ENCODE results near the gene BTBD8. TPM values are rescaled to one million over a fixed set of nuclear protein-coding genes. Genes with fewer than 3 reads are reported as not detected.

The BTBD8 gene
- total RNA-seq, 1 donor from 2014 or later = 14.3 TPM

DNA sequence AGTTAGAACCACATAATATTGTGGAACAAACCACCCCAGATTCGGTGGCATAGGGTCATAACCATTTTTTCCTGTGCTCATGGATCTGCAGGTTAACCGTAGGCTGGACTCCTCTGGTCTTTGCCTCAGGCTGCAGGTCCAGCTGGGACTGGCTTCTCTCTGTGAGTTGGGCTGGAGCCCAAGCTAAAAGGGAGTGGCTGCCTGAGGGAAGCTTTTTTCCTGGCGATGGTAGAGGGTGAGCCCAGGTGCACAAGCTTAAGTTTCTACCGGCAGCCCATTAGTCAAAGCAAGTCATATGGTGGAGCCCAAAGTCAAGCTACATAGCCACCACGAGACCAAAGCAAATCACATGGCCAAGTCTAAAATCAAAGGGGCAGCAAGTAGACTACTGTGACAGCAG is 36.5 kb upstream of the BTBD8 start:
- Histone ChIP-seq H3K79me2 (ENCODE audit: low read depth) (no peaks in the 10 kb centered on the region), H3K9ac (no peak overlapping the region), H2AFZ (replicated peaks) (no peak overlapping the region), H3K4me1 (no peaks in the 10 kb centered on the region), H3F3A (ENCODE audit: low read depth) (no peaks in the 10 kb centered on the region), H3K4me3 (no peak overlapping the region), H3K4me2 (no peak overlapping the region), H3K27ac (no peak overlapping the region), H3K36me3 (no peaks in the 10 kb centered on the region), H4K20me1 (ENCODE audit: low read depth) (no peaks in the 10 kb centered on the region), H3K9me3 (ENCODE audit: low read depth) (no peaks in the 10 kb centered on the region), H3K27me3 (no peaks in the 10 kb centered on the region)
- Mint-ChIP-seq H3K27me3 (ENCODE audit: insufficient read depth, low read depth) (no peaks in the 10 kb centered on the region), H3K9me3 (no peaks in the 10 kb centered on the region), H3K36me3 (no peaks in the 10 kb centered on the region), H3K4me3 (no peak overlapping the region), H3K27ac (no peak overlapping the region), H3K4me1 (no peaks in the 10 kb centered on the region)
- peak; percentile 3 for DNase-seq (ENCODE audit: low spot score)
- TF ChIP-seq EZH2phosphoT487 (IDR thresholded peaks at IDR 0.05) = no peak

GRCh38 chr1:92045766-92046495 is 34.2 kb upstream of the BTBD8 start:
- TF ChIP-seq, protein P1, sequence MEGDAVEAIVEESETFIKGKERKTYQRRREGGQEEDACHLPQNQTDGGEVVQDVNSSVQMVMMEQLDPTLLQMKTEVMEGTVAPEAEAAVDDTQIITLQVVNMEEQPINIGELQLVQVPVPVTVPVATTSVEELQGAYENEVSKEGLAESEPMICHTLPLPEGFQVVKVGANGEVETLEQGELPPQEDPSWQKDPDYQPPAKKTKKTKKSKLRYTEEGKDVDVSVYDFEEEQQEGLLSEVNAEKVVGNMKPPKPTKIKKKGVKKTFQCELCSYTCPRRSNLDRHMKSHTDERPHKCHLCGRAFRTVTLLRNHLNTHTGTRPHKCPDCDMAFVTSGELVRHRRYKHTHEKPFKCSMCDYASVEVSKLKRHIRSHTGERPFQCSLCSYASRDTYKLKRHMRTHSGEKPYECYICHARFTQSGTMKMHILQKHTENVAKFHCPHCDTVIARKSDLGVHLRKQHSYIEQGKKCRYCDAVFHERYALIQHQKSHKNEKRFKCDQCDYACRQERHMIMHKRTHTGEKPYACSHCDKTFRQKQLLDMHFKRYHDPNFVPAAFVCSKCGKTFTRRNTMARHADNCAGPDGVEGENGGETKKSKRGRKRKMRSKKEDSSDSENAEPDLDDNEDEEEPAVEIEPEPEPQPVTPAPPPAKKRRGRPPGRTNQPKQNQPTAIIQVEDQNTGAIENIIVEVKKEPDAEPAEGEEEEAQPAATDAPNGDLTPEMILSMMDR (IDR thresholded peaks at IDR 0.05) = no peak
- TF ChIP-seq EZH2phosphoT487 (IDR thresholded peaks at IDR 0.05) (no peak), EZH2 (IDR thresholded peaks at IDR 0.05) (no peak)
- Histone ChIP-seq H4K20me1 (ENCODE audit: low read depth) (no peaks in the 10 kb centered on the region), H3F3A (ENCODE audit: low read depth) (no peaks in the 10 kb centered on the region), H3K4me1 (no peaks in the 10 kb centered on the region), H3K9me3 (ENCODE audit: low read depth) (no peaks in the 10 kb centered on the region), H3K9ac (no peak overlapping the region), H3K4me2 (no peak overlapping the region), H2AFZ (replicated peaks) (no peak overlapping the region), H3K79me2 (ENCODE audit: low read depth) (no peaks in the 10 kb centered on the region), H3K27ac (no peak overlapping the region), H3K4me3 (no peak overlapping the region), H3K27me3 (no peaks in the 10 kb centered on the region), H3K36me3 (no peaks in the 10 kb centered on the region)
- H3K27ac Mint-ChIP-seq = no peak overlapping the region
- H3K9me3 Mint-ChIP-seq = no peaks in the 10 kb centered on the region
- H3K4me3 Mint-ChIP-seq = no peak overlapping the region
- no peak for DNase-seq (ENCODE audit: low spot score)
- no peaks in the 10 kb centered on the region for H3K4me1 Mint-ChIP-seq
- no peaks in the 10 kb centered on the region for H3K27me3 Mint-ChIP-seq (ENCODE audit: insufficient read depth, low read depth)
- H3K36me3 Mint-ChIP-seq = no peaks in the 10 kb centered on the region

DNA sequence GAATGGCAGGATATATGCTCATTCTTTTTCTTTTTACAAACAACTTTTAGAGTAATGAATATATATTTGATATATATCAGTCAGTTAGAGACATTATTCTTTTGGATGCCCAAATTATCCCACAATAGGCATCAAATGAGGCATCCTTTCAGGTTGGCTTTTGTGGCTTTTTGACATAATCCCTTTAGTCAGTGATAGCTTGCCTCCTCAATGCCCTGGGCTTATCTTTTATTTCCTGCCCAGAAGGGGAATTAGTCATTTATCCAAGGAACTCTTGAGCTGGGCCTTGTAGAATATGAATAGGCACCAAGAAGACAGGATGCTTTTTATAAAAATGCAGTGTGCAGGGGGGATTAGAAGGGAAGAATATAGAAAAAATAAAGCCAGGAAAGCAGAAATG is 28.2 kb upstream of the BTBD8 start:
- DNase-seq (ENCODE audit: low spot score) = peak; percentile 49

GRCh38 chr1:92065042-92065441 is 15.1 kb upstream of the BTBD8 start:
- Mint-ChIP-seq H3K9me3 (no peaks in the 10 kb centered on the region), H3K4me3 (no peak overlapping the region), H3K4me1 (no peaks in the 10 kb centered on the region), H3K36me3 (no peaks in the 10 kb centered on the region), H3K27me3 (ENCODE audit: insufficient read depth, low read depth) (no peaks in the 10 kb centered on the region), H3K27ac (no peak overlapping the region)
- TF ChIP-seq EZH2 (IDR thresholded peaks at IDR 0.05) = no peak
- TF ChIP-seq, protein P1 (IDR thresholded peaks at IDR 0.05) = peak; percentile 13
- no peak overlapping the region for H3K9ac ChIP-seq
- H3K36me3 ChIP-seq = no peaks in the 10 kb centered on the region
- no peaks in the 10 kb centered on the region for H3K4me1 ChIP-seq
- no peak overlapping the region for H3K27ac ChIP-seq
- H3K4me2 ChIP-seq = no peak overlapping the region
- H2AFZ ChIP-seq (replicated peaks) = peak overlapping the region; percentile 24
- no peaks in the 10 kb centered on the region for H3K79me2 ChIP-seq (ENCODE audit: low read depth)
- no peaks in the 10 kb centered on the region for H4K20me1 ChIP-seq (ENCODE audit: low read depth)
- no peak overlapping the region for H3K4me3 ChIP-seq
- H3K27me3 ChIP-seq = no peaks in the 10 kb centered on the region
- H3K9me3 ChIP-seq (ENCODE audit: low read depth) = no peaks in the 10 kb centered on the region
- H3F3A ChIP-seq (ENCODE audit: low read depth) = no peaks in the 10 kb centered on the region
- no peak for DNase-seq (ENCODE audit: low spot score)

More for the DNA sequence above, 28.2 kb upstream of the BTBD8 start:
- Histone ChIP-seq H3K79me2 (ENCODE audit: low read depth) (no peaks in the 10 kb centered on the region), H3F3A (ENCODE audit: low read depth) (no peaks in the 10 kb centered on the region), H3K4me1 (peaks cover 4% of the 10 kb centered on the region), H3K4me2 (no peak overlapping the region), H3K9me3 (ENCODE audit: low read depth) (no peaks in the 10 kb centered on the region), H3K27me3 (no peaks in the 10 kb centered on the region), H4K20me1 (ENCODE audit: low read depth) (no peaks in the 10 kb centered on the region), H3K27ac (no peak overlapping the region), H3K36me3 (no peaks in the 10 kb centered on the region), H3K4me3 (no peak overlapping the region), H3K9ac (no peak overlapping the region), H2AFZ (replicated peaks) (no peak overlapping the region)
- no peaks in the 10 kb centered on the region for H3K36me3 Mint-ChIP-seq
- no peaks in the 10 kb centered on the region for H3K27me3 Mint-ChIP-seq (ENCODE audit: insufficient read depth, low read depth)
- no peak overlapping the region for H3K4me3 Mint-ChIP-seq
- peaks cover 2% of the 10 kb centered on the region for H3K4me1 Mint-ChIP-seq
- H3K27ac Mint-ChIP-seq = no peak overlapping the region
- no peaks in the 10 kb centered on the region for H3K9me3 Mint-ChIP-seq
- peak; percentile 72 for TF ChIP-seq EZH2phosphoT487 (IDR thresholded peaks at IDR 0.05)
- TF ChIP-seq, protein P1 (IDR thresholded peaks at IDR 0.05) = no peak

Data from neural progenitor cell (in vitro differentiated cells).